Anterior cingulate cortex (tissue), 58 donors: ENCODE results near the gene GRXCR2.
"Not testable (repeated sequence)": the region's sequence is repeated elsewhere in the genome, so short reads cannot be mapped to it uniquely, and the experiment has no call there.

ENCODE experiments used
- DNase-seq, 58 donors: peaks; one replicate each; lab custom pipeline; 2025; lab: John Stamatoyannopoulos, UW

GRXCR2 gene, protein sequence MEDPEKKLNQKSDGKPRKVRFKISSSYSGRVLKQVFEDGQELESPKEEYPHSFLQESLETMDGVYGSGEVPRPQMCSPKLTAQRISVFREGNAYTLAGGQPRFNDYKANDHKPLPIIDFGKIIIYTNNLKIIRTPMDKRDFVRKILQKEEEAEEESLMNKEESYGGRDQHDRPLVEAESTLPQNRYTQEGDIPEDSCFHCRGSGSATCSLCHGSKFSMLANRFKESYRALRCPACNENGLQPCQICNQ

GRCh38 chr5:145872914-145873313 lies at the start of gene GRXCR2:
Gene GRXCR2, minus strand, starts transcription at chr5:145873014. Its CDS starts 46 bp downstream, at chr5:145872968.
- no peak for DNase-seq

- no peak for DNase-seq
Observed at GRCh38 chr5:145922059-145922458, 49.2 kb upstream of the GRXCR2 start.

DNA sequence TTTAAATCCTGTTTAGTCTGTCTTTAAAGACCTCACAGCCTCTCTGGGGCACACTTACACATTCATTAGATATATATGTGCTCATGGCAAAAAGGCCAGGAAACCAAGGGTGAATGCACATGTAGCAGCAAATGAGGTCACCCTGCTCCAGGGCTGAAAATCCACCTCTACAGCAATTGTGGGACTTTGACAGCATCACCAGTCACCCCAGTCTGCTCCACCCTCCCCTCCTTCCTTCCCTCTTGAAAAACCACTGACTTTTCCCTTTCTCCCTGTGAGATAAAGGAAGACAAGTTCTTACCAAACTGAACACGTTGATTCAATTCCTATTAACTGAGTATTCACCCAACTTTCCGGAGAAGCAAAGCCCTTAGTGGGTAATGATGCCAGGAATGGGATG lies 48.4 kb upstream of the GRXCR2 start:
- no peak for DNase-seq

DNA sequence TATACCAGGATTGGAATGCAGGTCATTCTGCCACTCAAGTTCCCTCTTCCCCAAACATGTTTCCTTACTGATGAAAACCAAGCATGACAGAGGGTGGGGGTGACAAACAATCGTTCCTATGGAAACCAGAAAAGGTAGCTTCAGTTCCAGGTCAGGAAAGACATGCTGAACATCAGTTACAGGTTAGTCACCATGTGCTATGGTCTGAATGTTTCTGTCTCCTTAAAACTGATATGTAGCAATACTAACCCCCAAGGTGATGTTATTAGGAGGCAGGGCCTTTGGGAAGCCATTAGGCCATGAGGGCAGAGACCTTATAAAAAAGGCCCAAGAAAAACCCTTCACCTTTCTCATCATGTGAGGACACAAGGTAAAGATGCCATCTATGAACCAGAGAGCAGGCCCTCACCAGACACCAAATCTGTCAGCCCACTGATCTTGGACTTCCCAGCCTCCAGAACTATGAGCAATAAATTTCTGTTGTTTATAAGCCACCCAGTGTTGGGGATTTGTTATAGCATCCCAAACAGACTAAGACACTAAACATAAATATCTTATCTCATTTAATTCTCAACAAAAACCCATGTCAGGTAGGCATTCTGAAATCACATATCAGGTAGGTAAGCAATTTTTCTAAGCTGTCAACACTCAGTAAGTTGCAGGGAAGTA lies 47.9 kb upstream of the GRXCR2 start:
- no peak for DNase-seq

DNA sequence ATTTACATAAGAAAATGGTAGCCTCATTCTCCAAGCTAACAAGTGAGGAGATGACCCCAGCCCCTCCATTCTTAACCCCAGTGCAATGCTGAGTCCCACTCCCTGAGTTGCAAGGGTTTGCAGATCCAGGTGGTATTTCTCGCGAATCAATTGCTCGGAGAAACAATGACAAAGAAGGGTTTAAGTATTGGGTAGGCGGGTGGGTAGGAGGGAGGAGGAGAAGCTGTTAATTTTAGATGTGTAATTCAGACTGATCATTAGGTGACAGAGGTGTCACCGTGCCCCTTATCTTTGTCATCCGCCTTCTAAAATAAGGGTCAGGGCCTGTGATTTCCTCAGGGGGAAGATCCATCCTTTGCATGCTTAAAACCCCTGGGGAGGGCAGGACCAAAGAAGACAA lies 46.6 kb upstream of the GRXCR2 start:
- no peak for DNase-seq

DNA sequence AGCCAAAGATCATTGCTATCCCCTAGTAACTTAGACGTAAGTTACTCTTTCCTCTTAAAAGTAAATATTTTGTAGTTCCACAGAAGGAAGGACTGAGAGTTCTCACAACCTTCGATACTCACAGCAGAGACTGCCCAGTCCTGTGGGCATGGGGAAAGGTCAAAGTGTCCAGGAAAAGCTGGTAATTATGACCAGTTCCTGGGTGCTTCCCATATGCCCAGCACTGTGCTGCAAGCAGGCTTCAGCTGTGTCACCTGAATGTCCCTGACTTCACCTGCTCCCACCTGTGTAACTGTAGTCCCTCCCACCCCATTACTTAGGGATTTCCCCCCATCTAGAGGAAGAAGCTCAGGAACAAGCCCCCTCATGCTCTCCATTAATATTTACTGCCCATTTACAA lies 45.6 kb upstream of the GRXCR2 start:
- DNase-seq: no peak

DNA sequence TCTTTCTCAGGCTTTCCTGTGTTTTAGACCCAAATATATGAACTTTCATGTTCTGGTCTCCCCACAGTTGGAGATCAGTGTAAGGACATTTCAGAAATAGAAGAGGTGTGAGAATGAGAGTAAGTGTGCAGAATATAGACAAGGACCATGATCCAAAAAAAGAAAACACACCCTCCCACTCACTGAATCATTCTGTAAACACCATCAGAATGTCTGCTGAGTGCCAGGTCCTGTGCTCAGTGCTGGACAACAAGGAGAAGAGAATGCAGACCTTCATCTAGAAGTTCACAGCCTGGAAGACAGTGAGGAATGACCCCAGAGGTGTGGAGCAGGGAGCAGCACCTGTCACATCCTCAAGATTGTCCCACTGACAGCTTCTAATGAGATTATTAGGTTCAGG lies 44.5 kb upstream of the GRXCR2 start:
- DNase-seq: no peak

DNA sequence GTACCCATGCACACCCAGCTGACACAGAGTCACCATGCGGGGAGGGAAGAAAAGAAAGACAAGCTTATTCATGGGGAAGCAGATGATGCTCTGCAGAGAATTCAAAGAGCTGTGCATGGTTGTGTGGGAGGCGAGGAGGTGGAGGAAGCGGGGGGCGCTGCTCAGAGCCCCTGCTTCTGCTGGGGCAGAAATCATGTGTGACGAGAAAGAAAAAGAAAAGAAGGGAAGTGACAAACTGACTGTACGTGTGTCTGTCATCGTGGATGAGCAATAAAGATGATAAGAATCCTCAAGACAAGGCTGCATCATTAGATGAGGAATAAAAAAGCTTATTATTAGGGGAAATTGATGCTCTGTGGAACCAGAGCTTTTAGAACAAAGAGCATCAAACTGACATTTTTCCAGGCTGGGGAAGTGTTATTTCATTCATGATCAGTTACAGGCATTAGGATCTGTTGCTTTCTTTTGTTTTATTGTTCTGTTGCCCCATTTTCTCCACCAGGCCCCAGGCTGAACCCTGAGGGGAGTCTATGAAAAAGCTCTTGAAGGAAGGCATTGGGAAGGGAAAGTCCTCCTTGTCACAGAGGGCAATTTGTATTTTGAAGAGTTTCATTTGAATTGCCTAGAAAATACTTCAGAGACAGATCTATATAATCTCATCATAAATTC lies 43.3 kb upstream of the GRXCR2 start:
- DNase-seq: peak in 2 of 58 donors; percentile 2 to 40

- DNase-seq: no peak
Observed at GRCh38 chr5:145913701-145914100, 40.9 kb upstream of the GRXCR2 start.

DNA sequence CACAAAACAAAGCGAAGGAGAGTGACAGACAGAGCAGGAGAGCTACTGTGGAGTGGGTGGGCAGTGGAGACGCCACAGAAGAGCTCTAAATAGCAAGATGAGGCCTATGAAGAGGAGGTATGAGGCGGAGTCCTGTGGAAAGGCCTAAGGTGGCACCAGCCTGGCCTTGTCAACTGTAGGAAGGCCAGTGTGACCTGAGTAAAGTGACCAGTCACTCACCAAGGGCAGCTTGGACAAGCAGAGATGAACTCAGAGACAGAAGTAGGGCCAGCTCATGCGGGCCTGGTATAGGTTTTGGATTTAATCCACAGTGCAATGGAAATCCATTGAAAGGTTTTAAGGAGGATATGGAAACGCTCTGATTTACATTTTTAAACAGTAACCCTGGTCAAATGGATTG lies 39.8 kb upstream of the GRXCR2 start:
- DNase-seq: no peak

DNA sequence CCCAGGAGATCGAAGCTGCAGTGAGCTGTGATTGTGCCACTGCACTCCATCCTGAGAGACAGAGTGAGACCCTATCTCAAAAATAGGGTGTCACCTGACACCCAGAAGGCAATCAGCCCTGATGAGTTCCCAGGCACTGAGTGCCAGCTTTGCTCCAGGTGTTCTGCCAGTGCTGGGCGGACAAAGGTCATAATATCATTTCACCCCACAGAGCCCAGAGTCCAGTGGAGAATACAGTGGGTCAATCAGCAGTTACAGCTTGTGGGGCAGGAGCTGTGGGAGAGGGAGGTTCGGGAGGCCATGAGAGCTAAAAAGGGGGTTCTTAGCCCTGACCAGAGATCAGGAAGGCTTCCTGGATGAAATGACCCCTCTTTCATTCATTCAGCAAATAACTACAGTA lies 39.2 kb upstream of the GRXCR2 start:
- no peak for DNase-seq

DNA sequence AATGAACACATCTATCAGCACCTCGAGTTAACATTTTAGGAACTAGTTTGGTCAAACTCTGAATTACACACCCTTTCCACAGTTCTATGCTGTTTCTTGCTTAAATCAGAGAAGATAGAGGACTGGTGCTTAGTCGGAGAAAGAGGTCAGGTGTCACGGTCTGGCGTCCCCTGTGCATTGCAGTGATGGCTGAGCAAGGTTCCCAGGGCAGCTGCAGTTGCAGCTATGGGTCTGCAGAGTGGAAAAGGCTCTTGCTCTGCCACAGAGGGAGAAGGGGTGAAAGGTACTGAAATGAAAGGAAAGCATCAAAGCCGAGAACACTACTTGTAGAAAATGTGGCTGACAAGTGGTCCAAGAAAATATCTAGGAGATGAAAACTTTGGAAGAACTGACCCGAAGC lies 38.4 kb upstream of the GRXCR2 start:
- no peak for DNase-seq

GRCh38 chr5:145908206-145908960 lies 35.6 kb upstream of the GRXCR2 start:
- DNase-seq: no peak

- DNase-seq: no peak
Observed at GRCh38 chr5:145906401-145906800, 33.6 kb upstream of the GRXCR2 start.

DNA sequence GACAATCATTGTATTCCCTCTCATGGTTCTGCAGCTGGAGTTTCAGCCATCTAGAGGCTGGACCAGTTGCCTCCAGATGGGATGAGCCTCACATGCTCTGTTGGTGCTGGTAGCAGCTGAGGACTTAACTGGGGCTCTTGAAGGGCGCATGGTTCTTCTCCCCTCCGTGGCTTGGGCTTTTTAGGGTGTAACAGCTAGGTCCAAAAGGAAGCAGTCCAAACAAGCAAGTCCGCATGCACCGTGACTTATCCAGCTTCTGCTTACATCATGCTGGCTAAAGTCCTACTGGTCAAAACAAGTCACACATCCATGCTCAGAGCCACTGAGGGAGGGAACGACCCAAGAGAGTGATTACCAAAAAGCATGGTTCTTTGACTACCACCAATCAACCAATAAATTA lies 31.9 kb upstream of the GRXCR2 start:
- no peak for DNase-seq

GRCh38 chr5:145903867-145904266 lies 31.1 kb upstream of the GRXCR2 start:
- DNase-seq: no peak

DNA sequence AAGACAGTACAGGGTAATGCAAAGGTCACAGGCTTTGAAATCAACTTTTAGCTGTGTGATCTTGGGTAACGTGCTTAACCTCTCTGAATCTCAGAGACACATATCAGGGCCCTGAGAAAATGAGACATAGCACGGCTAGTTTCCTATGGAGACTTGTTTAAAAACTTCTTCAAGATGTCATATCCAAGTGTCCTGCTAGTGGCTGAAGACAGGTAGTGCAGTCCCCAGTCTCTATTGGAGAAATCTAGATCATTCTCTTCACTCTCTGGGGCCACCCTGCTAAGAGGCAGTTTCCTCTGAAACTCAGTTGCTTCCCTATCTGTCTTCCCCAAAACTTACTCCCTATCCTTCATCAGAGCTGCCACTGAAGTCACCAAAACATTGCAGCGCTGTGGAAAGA lies 30.3 kb upstream of the GRXCR2 start:
- no peak for DNase-seq

DNA sequence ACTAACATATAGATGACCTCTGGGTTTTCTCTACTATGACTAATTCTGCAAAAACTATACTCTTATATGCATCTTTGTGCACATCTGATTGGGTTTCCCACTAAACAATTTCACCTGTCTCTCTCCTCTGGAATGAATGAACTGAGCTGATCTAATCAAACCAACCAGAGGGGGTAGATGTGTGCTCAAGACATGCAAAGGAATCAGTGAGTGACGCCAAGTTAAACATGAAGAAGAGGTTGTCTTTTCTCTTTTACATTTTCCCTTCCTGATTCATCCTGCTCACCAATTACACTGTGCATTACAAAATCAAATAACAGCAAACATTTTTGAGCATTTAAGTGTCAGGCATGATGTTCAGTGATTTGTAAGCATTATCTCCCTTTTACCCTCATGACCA lies 29.6 kb upstream of the GRXCR2 start:
- DNase-seq: no peak

GRCh38 chr5:145898171-145898570 lies 25.4 kb upstream of the GRXCR2 start:
- no peak for DNase-seq

DNA sequence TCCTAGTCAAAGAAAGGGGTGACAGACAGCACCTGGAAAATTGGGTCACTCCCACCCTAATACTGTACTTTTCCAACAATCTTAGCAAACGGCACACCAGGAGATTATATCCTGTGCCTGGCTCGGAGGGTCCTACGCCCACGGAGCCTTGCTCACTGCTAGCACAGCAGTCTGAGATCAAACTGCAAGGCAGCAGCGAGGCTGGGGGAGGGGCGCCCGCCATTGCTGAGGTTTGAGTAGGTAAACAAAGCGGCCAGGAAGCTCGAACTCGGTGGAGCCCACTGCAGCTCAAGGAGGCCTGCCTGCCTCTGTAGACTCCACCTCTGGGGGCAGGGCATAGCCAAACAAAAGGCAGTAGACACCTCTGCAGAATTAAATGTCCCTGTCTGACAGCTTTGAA lies 18.6 kb upstream of the GRXCR2 start:
- DNase-seq: not testable (repeated sequence)

DNA sequence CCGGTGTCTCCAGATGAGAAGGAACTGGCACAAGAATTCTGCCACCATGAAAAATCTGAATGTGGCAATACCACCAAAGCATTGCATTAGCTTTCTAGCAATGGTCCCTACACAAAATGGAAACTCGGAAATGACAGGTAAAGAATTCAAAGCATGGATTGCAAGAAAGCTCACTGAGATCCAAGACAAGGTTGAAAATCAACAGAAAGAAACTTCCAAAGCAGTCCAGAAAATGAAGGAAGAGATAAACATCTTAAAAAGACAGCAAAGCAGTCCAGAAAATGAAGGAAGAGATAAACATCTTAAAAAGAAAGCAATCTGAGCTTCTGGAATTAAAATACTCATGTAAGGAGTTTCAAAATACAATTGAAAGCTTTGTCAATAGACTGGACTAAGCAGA lies 16.8 kb upstream of the GRXCR2 start:
- no peak for DNase-seq
